ENCODE measurements around the gene HTT-AS. TPM values are rescaled to one million over a fixed set of nuclear protein-coding genes. Genes with fewer than 3 reads are reported as not detected.

The HTT-AS gene
- total RNA-seq, 1 donor from 2014 or later, result not detected

- ATAC-seq, result no peak
Observed at GRCh38 chr4:3029464-3029863, 44.9 kb downstream of the HTT-AS start.

GRCh38 chr4:3026540-3026939 is 47.8 kb downstream of the HTT-AS start:
- ATAC-seq, result peak; percentile 31

GRCh38 chr4:3025881-3026280 is 48.5 kb downstream of the HTT-AS start:
- ATAC-seq, result no peak

GRCh38 chr4:3022651-3023050 is 51.7 kb downstream of the HTT-AS start:
- no peak for ATAC-seq

- peak; percentile 44 for ATAC-seq
Observed at GRCh38 chr4:3022112-3022511, 52.2 kb downstream of the HTT-AS start.

GRCh38 chr4:3021627-3022026 is 52.7 kb downstream of the HTT-AS start:
- ATAC-seq, result no peak

- ATAC-seq, result no peak
Observed at GRCh38 chr4:3021127-3021526, 53.2 kb downstream of the HTT-AS start.

- no peak for ATAC-seq
Observed at GRCh38 chr4:3019145-3019846, 55.0 kb downstream of the HTT-AS start.

GRCh38 chr4:3017504-3017903 is 56.8 kb downstream of the HTT-AS start:
- ATAC-seq, result no peak

GRCh38 chr4:3016961-3017360 is 57.4 kb downstream of the HTT-AS start:
- ATAC-seq, result no peak

GRCh38 chr4:3013839-3014350 is 60.4 kb downstream of the HTT-AS start:
- ATAC-seq, result no peak

Other genes with a start within 250 kb of the HTT-AS start
- 133 TPM for gene ADD1, start 230.7 kb downstream of the HTT-AS start, total RNA-seq
- 28.7 TPM for gene NOP14, start 111.1 kb downstream of the HTT-AS start, total RNA-seq
- gene GRK4, start 111.0 kb downstream of the HTT-AS start, total RNA-seq, result 2.0 TPM
- 39.6 TPM for gene HTT, start 143 bp upstream of the HTT-AS start, total RNA-seq
- gene MSANTD1, start 174.6 kb upstream of the HTT-AS start, total RNA-seq, result 0.28 TPM
- gene RGS12, start 218.5 kb upstream of the HTT-AS start, total RNA-seq, result 50.7 TPM

Measured in esophagus mucosa (tissue), 1 donor.